GM18520 (cell line): ENCODE data around the gene CEP57.

ENCODE experiments used
- ATAC-seq: cut with Tn5 transposase; IDR thresholded peaks from one replicate; pipeline ENCODE4 v1.9.1; 2021; ENCODE audit not compliant: unreplicated experiment

The CEP57 gene

GRCh38 chr11:95790123-95790932 lies at the start of gene CEP57:
Gene CEP57, plus strand, starts transcription at chr11:95790498. Its CDS starts 201 bp downstream, at chr11:95790699.
- ATAC-seq = peak; percentile 64

- no peak for ATAC-seq
Measured at GRCh38 chr11:95750101-95750500, 40.2 kb upstream of the CEP57 start.

GRCh38 chr11:95751515-95751914 lies 38.8 kb upstream of the CEP57 start:
- no peak for ATAC-seq

GRCh38 chr11:95760941-95761340 lies 29.4 kb upstream of the CEP57 start:
- no peak for ATAC-seq

- ATAC-seq = no peak
Measured at GRCh38 chr11:95762534-95762933, 27.8 kb upstream of the CEP57 start.

GRCh38 chr11:95764267-95764898 lies 25.9 kb upstream of the CEP57 start:
- no peak for ATAC-seq

GRCh38 chr11:95766701-95767100 lies 23.6 kb upstream of the CEP57 start:
- no peak for ATAC-seq

GRCh38 chr11:95767498-95767897 lies 22.8 kb upstream of the CEP57 start:
- ATAC-seq = no peak

GRCh38 chr11:95768521-95768920 lies 21.8 kb upstream of the CEP57 start:
- ATAC-seq = no peak

- ATAC-seq = no peak
Measured at GRCh38 chr11:95776859-95777258, 13.4 kb upstream of the CEP57 start.

GRCh38 chr11:95778699-95779098 lies 11.6 kb upstream of the CEP57 start:
- ATAC-seq = no peak

GRCh38 chr11:95780544-95780943 lies 9.8 kb upstream of the CEP57 start:
- ATAC-seq = no peak

- no peak for ATAC-seq
Measured at GRCh38 chr11:95788921-95789505, 1.3 kb upstream of the CEP57 start.

- ATAC-seq = peak; percentile 62
Measured at GRCh38 chr11:95789506-95790122, 684 bp upstream of the CEP57 start, which contains the start of gene FAM76B. Gene FAM76B, minus strand, starts transcription at chr11:95789782. Its CDS starts 304 bp downstream, at chr11:95789478.

- ATAC-seq = no peak
Measured at GRCh38 chr11:95790933-95791708, 823 bp downstream of the CEP57 start.

GRCh38 chr11:95791709-95792033 lies 1.4 kb downstream of the CEP57 start:
- ATAC-seq = no peak

- ATAC-seq = no peak
Measured at GRCh38 chr11:95792200-95792599, 1.9 kb downstream of the CEP57 start.

GRCh38 chr11:95792700-95793099 lies 2.4 kb downstream of the CEP57 start:
- ATAC-seq = no peak

- ATAC-seq = no peak
Measured at GRCh38 chr11:95793116-95793515, 2.8 kb downstream of the CEP57 start.

GRCh38 chr11:95794086-95794485 lies 3.8 kb downstream of the CEP57 start:
- no peak for ATAC-seq
